ENCODE data around the gene PEMT. TPM values are rescaled to one million over a fixed set of nuclear protein-coding genes. Genes with fewer than 3 reads are reported as not detected.

PEMT gene
- total RNA-seq, 1 experiment from 2014 or later: 53.1 TPM

- TF ChIP-seq NR2C2 (CRISPR knock-in tag; IDR thresholded peaks at IDR 0.05): no peak
- no peak for TF ChIP-seq ZMAT4 (CRISPR knock-in tag; IDR thresholded peaks at IDR 0.05)
- TF ChIP-seq NFATC4 (CRISPR knock-in tag; IDR thresholded peaks at IDR 0.05): no peak
- TF ChIP-seq ERG (CRISPR knock-in tag; IDR thresholded peaks at IDR 0.05): no peak
- TF ChIP-seq, protein P1, sequence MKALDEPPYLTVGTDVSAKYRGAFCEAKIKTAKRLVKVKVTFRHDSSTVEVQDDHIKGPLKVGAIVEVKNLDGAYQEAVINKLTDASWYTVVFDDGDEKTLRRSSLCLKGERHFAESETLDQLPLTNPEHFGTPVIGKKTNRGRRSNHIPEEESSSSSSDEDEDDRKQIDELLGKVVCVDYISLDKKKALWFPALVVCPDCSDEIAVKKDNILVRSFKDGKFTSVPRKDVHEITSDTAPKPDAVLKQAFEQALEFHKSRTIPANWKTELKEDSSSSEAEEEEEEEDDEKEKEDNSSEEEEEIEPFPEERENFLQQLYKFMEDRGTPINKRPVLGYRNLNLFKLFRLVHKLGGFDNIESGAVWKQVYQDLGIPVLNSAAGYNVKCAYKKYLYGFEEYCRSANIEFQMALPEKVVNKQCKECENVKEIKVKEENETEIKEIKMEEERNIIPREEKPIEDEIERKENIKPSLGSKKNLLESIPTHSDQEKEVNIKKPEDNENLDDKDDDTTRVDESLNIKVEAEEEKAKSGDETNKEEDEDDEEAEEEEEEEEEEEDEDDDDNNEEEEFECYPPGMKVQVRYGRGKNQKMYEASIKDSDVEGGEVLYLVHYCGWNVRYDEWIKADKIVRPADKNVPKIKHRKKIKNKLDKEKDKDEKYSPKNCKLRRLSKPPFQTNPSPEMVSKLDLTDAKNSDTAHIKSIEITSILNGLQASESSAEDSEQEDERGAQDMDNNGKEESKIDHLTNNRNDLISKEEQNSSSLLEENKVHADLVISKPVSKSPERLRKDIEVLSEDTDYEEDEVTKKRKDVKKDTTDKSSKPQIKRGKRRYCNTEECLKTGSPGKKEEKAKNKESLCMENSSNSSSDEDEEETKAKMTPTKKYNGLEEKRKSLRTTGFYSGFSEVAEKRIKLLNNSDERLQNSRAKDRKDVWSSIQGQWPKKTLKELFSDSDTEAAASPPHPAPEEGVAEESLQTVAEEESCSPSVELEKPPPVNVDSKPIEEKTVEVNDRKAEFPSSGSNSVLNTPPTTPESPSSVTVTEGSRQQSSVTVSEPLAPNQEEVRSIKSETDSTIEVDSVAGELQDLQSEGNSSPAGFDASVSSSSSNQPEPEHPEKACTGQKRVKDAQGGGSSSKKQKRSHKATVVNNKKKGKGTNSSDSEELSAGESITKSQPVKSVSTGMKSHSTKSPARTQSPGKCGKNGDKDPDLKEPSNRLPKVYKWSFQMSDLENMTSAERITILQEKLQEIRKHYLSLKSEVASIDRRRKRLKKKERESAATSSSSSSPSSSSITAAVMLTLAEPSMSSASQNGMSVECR (CRISPR knock-in tag; IDR thresholded peaks at IDR 0.05; ENCODE audit: borderline replicate concordance): no peak
- TF ChIP-seq, protein P2, sequence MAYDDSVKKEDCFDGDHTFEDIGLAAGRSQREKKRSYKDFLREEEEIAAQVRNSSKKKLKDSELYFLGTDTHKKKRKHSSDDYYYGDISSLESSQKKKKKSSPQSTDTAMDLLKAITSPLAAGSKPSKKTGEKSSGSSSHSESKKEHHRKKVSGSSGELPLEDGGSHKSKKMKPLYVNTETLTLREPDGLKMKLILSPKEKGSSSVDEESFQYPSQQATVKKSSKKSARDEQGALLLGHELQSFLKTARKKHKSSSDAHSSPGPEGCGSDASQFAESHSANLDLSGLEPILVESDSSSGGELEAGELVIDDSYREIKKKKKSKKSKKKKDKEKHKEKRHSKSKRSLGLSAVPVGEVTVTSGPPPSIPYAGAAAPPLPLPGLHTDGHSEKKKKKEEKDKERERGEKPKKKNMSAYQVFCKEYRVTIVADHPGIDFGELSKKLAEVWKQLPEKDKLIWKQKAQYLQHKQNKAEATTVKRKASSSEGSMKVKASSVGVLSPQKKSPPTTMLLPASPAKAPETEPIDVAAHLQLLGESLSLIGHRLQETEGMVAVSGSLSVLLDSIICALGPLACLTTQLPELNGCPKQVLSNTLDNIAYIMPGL (CRISPR knock-in tag; IDR thresholded peaks at IDR 0.05): no peak
- TF ChIP-seq, protein P3, sequence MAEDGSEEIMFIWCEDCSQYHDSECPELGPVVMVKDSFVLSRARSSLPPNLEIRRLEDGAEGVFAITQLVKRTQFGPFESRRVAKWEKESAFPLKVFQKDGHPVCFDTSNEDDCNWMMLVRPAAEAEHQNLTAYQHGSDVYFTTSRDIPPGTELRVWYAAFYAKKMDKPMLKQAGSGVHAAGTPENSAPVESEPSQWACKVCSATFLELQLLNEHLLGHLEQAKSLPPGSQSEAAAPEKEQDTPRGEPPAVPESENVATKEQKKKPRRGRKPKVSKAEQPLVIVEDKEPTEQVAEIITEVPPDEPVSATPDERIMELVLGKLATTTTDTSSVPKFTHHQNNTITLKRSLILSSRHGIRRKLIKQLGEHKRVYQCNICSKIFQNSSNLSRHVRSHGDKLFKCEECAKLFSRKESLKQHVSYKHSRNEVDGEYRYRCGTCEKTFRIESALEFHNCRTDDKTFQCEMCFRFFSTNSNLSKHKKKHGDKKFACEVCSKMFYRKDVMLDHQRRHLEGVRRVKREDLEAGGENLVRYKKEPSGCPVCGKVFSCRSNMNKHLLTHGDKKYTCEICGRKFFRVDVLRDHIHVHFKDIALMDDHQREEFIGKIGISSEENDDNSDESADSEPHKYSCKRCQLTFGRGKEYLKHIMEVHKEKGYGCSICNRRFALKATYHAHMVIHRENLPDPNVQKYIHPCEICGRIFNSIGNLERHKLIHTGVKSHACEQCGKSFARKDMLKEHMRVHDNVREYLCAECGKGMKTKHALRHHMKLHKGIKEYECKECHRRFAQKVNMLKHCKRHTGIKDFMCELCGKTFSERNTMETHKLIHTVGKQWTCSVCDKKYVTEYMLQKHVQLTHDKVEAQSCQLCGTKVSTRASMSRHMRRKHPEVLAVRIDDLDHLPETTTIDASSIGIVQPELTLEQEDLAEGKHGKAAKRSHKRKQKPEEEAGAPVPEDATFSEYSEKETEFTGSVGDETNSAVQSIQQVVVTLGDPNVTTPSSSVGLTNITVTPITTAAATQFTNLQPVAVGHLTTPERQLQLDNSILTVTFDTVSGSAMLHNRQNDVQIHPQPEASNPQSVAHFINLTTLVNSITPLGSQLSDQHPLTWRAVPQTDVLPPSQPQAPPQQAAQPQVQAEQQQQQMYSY (CRISPR knock-in tag; IDR thresholded peaks at IDR 0.05): no peak
- TF ChIP-seq ZNF671 (CRISPR knock-in tag; IDR thresholded peaks at IDR 0.05): no peak
- TF ChIP-seq MAX (CRISPR knock-in tag; IDR thresholded peaks at IDR 0.05): no peak
- no peak for TF ChIP-seq FOXJ3 (CRISPR knock-in tag; IDR thresholded peaks at IDR 0.05; ENCODE audit: borderline replicate concordance)
- no peak for TF ChIP-seq CBFB (CRISPR knock-in tag; IDR thresholded peaks at IDR 0.05; ENCODE audit: low read depth)
These were observed 85.8 kb downstream of the PEMT start (continued) for GRCh38 chr17:17505610-17506171.

DNA sequence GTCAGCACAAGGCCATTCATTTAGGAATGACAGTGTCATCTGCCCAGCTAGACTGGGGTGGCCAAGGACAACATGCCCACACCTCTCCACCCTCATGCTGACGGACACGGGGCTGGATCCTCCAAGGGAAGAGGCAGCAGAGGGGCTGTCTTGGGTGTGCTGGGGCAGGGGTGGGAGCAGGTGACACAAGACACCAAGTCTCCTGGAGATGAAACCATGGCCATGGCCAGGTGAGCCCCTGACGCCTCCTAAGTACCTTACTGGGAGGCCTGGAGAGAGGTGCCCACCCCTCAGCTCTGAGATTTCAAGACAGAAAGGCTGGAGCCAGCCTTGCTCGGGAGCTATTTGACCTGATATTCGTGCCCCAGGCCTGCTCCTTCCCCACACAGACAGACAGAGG lies 86.4 kb downstream of the PEMT start:
- ATAC-seq (no peak), DNase-seq (ENCODE audit: low spot score) (no peak)
- CTCF ChIA-PET: interaction anchor here (1.1 to 3.4 kb wide), 5 partner anchors 9 to 137 kb away, joined by 3 to 20 read pairs (median 6); partner anchors contain the start of gene RASD1
- Mint-ChIP-seq H3K36me3 (no peaks in the 10 kb centered on the region), H3K9me3 (no peaks in the 10 kb centered on the region), H3K27ac (peak overlapping the region; percentile 68), H3K27me3 (ENCODE audit: low read depth) (no peaks in the 10 kb centered on the region), H3K4me1 (peaks cover 3% of the 10 kb centered on the region; the same call in 1 of the 2 replicates), H3K4me3 (no peak overlapping the region)
- POLR2A ChIA-PET: no interaction called here
- TF ChIP-seq STAT6 (CRISPR knock-in tag; conservative IDR thresholded peaks at IDR 0.05; ENCODE audit: low read depth): no peak
- TF ChIP-seq SMAD4 (CRISPR knock-in tag; IDR thresholded peaks at IDR 0.05): no peak
- TF ChIP-seq FOXP1 (CRISPR knock-in tag; IDR thresholded peaks at IDR 0.05; ENCODE audit: borderline replicate concordance): no peak
- no peak for TF ChIP-seq JAZF1 (CRISPR knock-in tag; IDR thresholded peaks at IDR 0.05)
- TF ChIP-seq NFYB (CRISPR knock-in tag; conservative IDR thresholded peaks at IDR 0.05; ENCODE audit: low read depth): no peak
- no peak for TF ChIP-seq AR (CRISPR knock-in tag; IDR thresholded peaks at IDR 0.05)
- no peak for TF ChIP-seq OVOL2 (CRISPR knock-in tag; IDR thresholded peaks at IDR 0.05; ENCODE audit: borderline replicate concordance)
- TF ChIP-seq NFE2L1 (CRISPR knock-in tag; IDR thresholded peaks at IDR 0.05): no peak
- TF ChIP-seq NR2C2 (CRISPR knock-in tag; IDR thresholded peaks at IDR 0.05): no peak

Measured in WTC11 (cell line).